H1 (cell line): ENCODE measurements around the gene AHSG. TPM values are rescaled to one million over a fixed set of nuclear protein-coding genes. Genes with fewer than 3 reads are reported as not detected.

ENCODE experiments used
- CTCF ChIA-PET: fragments of 300-600 bp; sonication (Branson Sonifier 250); formaldehyde crosslinking; loops from one replicate; lab custom pipeline; 2021; ENCODE audit not compliant: partially characterized antibody; lab: Charles Lee
- POLR2A ChIA-PET: fragments of 300-600 bp; sonication (Branson Sonifier 250); formaldehyde crosslinking; loops from one replicate; lab custom pipeline; 2021; ENCODE audit warnings: inconsistent platforms; ENCODE audit not compliant: partially characterized antibody; lab: Charles Lee
- DNase-seq, 2 experiments: peaks; one replicate each; pipeline versions ENCODE4 v3.0.0 to v3.0.0-alpha.2; 2010 to 2022; ENCODE audit warnings: low spot score in 2 of 2, low read depth in 1 of 2, mixed read lengths in 1 of 2
- FAIRE-seq: peaks from 2 replicates; lab custom pipeline; 2011; peaks lifted over from hg19 to GRCh38; lab: Jason Lieb, UNC
- H2AFZ ChIP-seq: 2 replicates; pipeline ENCODE4 v1.8.1; 2012; ENCODE audit warnings: low read length, inconsistent platforms
- H2AK5ac ChIP-seq: 2 replicates; pipeline ENCODE4 v1.6.1; 2013; ENCODE audit warnings: low read depth, low read length
- H2BK120ac ChIP-seq: replicated peaks from 2 replicates; pipeline ENCODE3; 2013; ENCODE audit warnings: low read depth, low read length, inconsistent platforms
- H2BK12ac ChIP-seq: 2 replicates; pipeline ENCODE4 v1.6.1; 2013; ENCODE audit warnings: low read depth, low read length
- H2BK15ac ChIP-seq: 2 replicates; pipeline ENCODE4 v1.6.1; 2013; ENCODE audit warnings: low read length
- H2BK20ac ChIP-seq: 2 replicates; pipeline ENCODE4 v1.6.1; 2013; ENCODE audit warnings: low read length
- H2BK5ac ChIP-seq: 2 replicates; pipeline ENCODE4 v1.6.1; 2013; ENCODE audit warnings: low read depth, low read length
- H3K14ac ChIP-seq: 2 replicates; pipeline ENCODE4 v1.6.1; 2013; ENCODE audit warnings: inconsistent platforms; ENCODE audit not compliant: insufficient read length
- H3K18ac ChIP-seq: 2 replicates; pipeline ENCODE4 v1.6.1; 2013; ENCODE audit warnings: low read length; ENCODE audit errors: extremely low read depth
- H3K23ac ChIP-seq: 2 replicates; pipeline ENCODE4 v1.6.1; 2013; ENCODE audit warnings: inconsistent platforms; ENCODE audit not compliant: insufficient read length
- H3K23me2 ChIP-seq: 2 replicates; pipeline ENCODE4 v1.6.1; 2013; ENCODE audit warnings: low read depth, low read length
- H3K27ac ChIP-seq: 2 replicates; pipeline ENCODE4 v1.6.1; 2011; ENCODE audit warnings: low read depth, low read length, inconsistent platforms
- H3K27me3 ChIP-seq, 4 experiments: replicated peaks in 1 of 4; 1 replicate in 1 of 4; 2 replicates in 3 of 4; pipeline versions ENCODE4 v1.6.1 to v1.8.1; 2011 to 2013; ENCODE audit warnings: low read length in 3 of 4, mild to moderate bottlenecking in 3 of 4, inconsistent platforms in 2 of 4, mixed read lengths in 2 of 4, moderate library complexity in 1 of 4; ENCODE audit not compliant: control insufficient read depth in 3 of 4, insufficient read depth in 3 of 4; ENCODE audit errors: extremely low read depth in 1 of 4
- H3K36me3 ChIP-seq, 4 experiments: 2 replicates each; pipeline versions ENCODE4 v1.6.1 to v1.8.1; 2011 to 2013; ENCODE audit warnings: mild to moderate bottlenecking in 4 of 4, low read length in 3 of 4, moderate library complexity in 2 of 4, control low read depth in 1 of 4, inconsistent platforms in 1 of 4; ENCODE audit not compliant: insufficient read depth in 4 of 4, control insufficient read depth in 2 of 4
- H3K4ac ChIP-seq: replicated peaks from 2 replicates; pipeline ENCODE3; 2013; ENCODE audit warnings: low read length, low read depth, mixed read lengths, inconsistent platforms; ENCODE audit not compliant: insufficient read length
- H3K4me1 ChIP-seq, 4 experiments: replicated peaks in 1 of 4; 1 replicate in 1 of 4; 2 replicates in 3 of 4; pipeline versions ENCODE4 v1.6.1 to v1.8.1; 2011 to 2013; ENCODE audit warnings: low read length in 3 of 4, inconsistent platforms in 2 of 4, mixed read lengths in 1 of 4; ENCODE audit not compliant: insufficient read depth in 4 of 4, control insufficient read depth in 3 of 4
- H3K4me2 ChIP-seq, 2 experiments: 2 replicates each; pipeline versions ENCODE4 v1.6.1 to v1.8.1; 2011 to 2013; ENCODE audit warnings: low read depth in 2 of 2, low read length in 2 of 2, control low read depth in 1 of 2, inconsistent platforms in 1 of 2, mild to moderate bottlenecking in 1 of 2; ENCODE audit not compliant: insufficient read depth in 1 of 2
- H3K4me3 ChIP-seq, 4 experiments: fragments of 200-600, 300-600 bp in 1 of 4; sonication (generic), shearing (Covaris generic), sonication (Bioruptor Twin) in 1 of 4; 2 replicates each; pipeline versions ENCODE4 v1.5.1 to v1.8.1; 2011 to 2016; ENCODE audit warnings: low read length in 4 of 4, low read depth in 3 of 4, control low read depth in 2 of 4, inconsistent platforms in 2 of 4, mild to moderate bottlenecking in 2 of 4, mixed read lengths in 1 of 4, moderate library complexity in 1 of 4; ENCODE audit not compliant: insufficient read depth in 2 of 4; ENCODE audit errors: extremely low read depth in 1 of 4
- H3K56ac ChIP-seq: replicated peaks from 2 replicates; pipeline ENCODE3; 2013; ENCODE audit warnings: low read depth, mild to moderate bottlenecking, mixed read lengths, low read length, inconsistent platforms; ENCODE audit not compliant: insufficient read length
- H3K79me1 ChIP-seq: 2 replicates; pipeline ENCODE4 v1.6.1; 2013; ENCODE audit warnings: low read depth, low read length, control low read depth
- H3K79me2 ChIP-seq, 2 experiments: 2 replicates each; pipeline versions ENCODE4 v1.6.1 to v1.8.1; 2012 to 2013; ENCODE audit warnings: low read length in 2 of 2, mild to moderate bottlenecking in 2 of 2, inconsistent platforms in 1 of 2; ENCODE audit not compliant: insufficient read depth in 2 of 2, control insufficient read depth in 1 of 2
- H3K9ac ChIP-seq, 4 experiments: replicated peaks in 1 of 4; 1 replicate in 1 of 4; 2 replicates in 3 of 4; pipeline versions ENCODE4 v1.6.1 to v1.8.1; 2011 to 2013; ENCODE audit warnings: low read depth in 3 of 4, low read length in 3 of 4, control low read depth in 2 of 4, mild to moderate bottlenecking in 2 of 4, moderate library complexity in 2 of 4, inconsistent platforms in 1 of 4; ENCODE audit errors: extremely low read depth in 1 of 4
- H3K9me3 ChIP-seq, 2 experiments: 2 replicates each; pipeline versions ENCODE4 v1.6.1 to v1.8.1; 2012 to 2013; ENCODE audit warnings: mild to moderate bottlenecking in 2 of 2, moderate library complexity in 2 of 2, control low read depth in 1 of 2, inconsistent platforms in 1 of 2, low read depth in 1 of 2, low read length in 1 of 2, mixed read lengths in 1 of 2; ENCODE audit not compliant: insufficient read depth in 2 of 2
- H4K20me1 ChIP-seq, 2 experiments: replicated peaks in 1 of 2; 2 replicates each; pipeline versions ENCODE3 to v1.8.1; 2011 to 2013; ENCODE audit warnings: inconsistent platforms in 2 of 2, low read length in 2 of 2, mild to moderate bottlenecking in 1 of 2; ENCODE audit not compliant: insufficient read depth in 2 of 2, control insufficient read depth in 1 of 2
- H4K5ac ChIP-seq: 2 replicates; pipeline ENCODE4 v1.6.1; 2013; ENCODE audit warnings: low read length, low read depth, mixed read lengths, inconsistent platforms; ENCODE audit not compliant: insufficient read length
- H4K8ac ChIP-seq: 2 replicates; pipeline ENCODE4 v1.8.0; 2013; ENCODE audit warnings: mild to moderate bottlenecking, moderate library complexity, low read length, inconsistent platforms; ENCODE audit not compliant: insufficient read depth; ENCODE audit errors: extremely low read depth
- H4K91ac ChIP-seq: replicated peaks from 2 replicates; pipeline ENCODE3; 2013; ENCODE audit warnings: low read length, mixed read lengths, inconsistent platforms; ENCODE audit not compliant: insufficient read length
- ATF2 ChIP-seq: IDR thresholded peaks from 2 replicates; pipeline ENCODE4 v1.6.1; 2012; ENCODE audit warnings: low read length, inconsistent platforms
- CBX8 ChIP-seq: fragments of 300-800, 300-1000 bp; sonication (generic); IDR thresholded peaks from 2 replicates; pipeline ENCODE4 v1.7.1; 2016; ENCODE audit warnings: low read depth, low read length, borderline replicate concordance
- EGR1 ChIP-seq: IDR thresholded peaks from 2 replicates; pipeline ENCODE4 v1.6.1; 2011; ENCODE audit warnings: low read depth, low read length, borderline replicate concordance
- KDM5A ChIP-seq: fragments of 200-600 bp; IDR thresholded peaks from 2 replicates; pipeline ENCODE4 v1.7.1; 2012; ENCODE audit warnings: mild to moderate bottlenecking, low read length, inconsistent platforms, mixed read lengths
- POLR2A ChIP-seq, 2 experiments: IDR thresholded peaks; 1 replicate in 1 of 2; 2 replicates in 1 of 2; pipeline ENCODE4 v1.6.1; 2011; ENCODE audit warnings: low read depth in 2 of 2, low read length in 2 of 2, mild to moderate bottlenecking in 2 of 2; ENCODE audit errors: control extremely low read depth in 1 of 2
- POU5F1 ChIP-seq: IDR thresholded peaks from 2 replicates; pipeline ENCODE4 v1.6.1; 2011; ENCODE audit warnings: low read depth, mild to moderate bottlenecking, low read length, moderate library complexity
- RAD21 ChIP-seq, 2 experiments: IDR thresholded peaks in 1 of 2; conservative IDR thresholded peaks in 1 of 2; 2 replicates each; pipeline ENCODE4 v1.6.1; 2011; ENCODE audit warnings: low read depth in 2 of 2, low read length in 2 of 2, improper control_type of control experiment in 1 of 2, inconsistent platforms in 1 of 2, mild to moderate bottlenecking in 1 of 2, moderate library complexity in 1 of 2
- RFX5 ChIP-seq: IDR thresholded peaks from 2 replicates; pipeline ENCODE4 v1.6.1; 2011; ENCODE audit warnings: low read depth, low read length, improper control_type of control experiment, borderline replicate concordance
- SP1 ChIP-seq: IDR thresholded peaks from 2 replicates; pipeline ENCODE4 v1.6.1; 2011; ENCODE audit warnings: low read depth, low read length
- SP2 ChIP-seq: IDR thresholded peaks from 2 replicates; pipeline ENCODE4 v1.6.1; 2012; ENCODE audit warnings: mild to moderate bottlenecking, low read length, inconsistent platforms
- ZNF274 ChIP-seq: IDR thresholded peaks from 2 replicates; pipeline ENCODE4 v1.7.0; 2012; ENCODE audit warnings: low read length, borderline replicate concordance; ENCODE audit errors: extremely low read depth
- WGBS, 2 experiments: shearing (Covaris generic) in 1 of 2; methylation state at CpG; one replicate each; pipeline versions ENCODE4 v1.1.6 to v1.1.7; 2013 to 2015; ENCODE audit warnings: low lambda C conversion rate in 2 of 2, mixed read lengths in 2 of 2, inconsistent platforms in 1 of 2, low coverage in 1 of 2, missing lambda C conversion rate in 1 of 2; ENCODE audit not compliant: insufficient replicate concordance in 2 of 2, insufficient coverage in 1 of 2, insufficient read length in 1 of 2; ENCODE audit errors: extremely low coverage in 1 of 2, missing lambda C conversion rate in 1 of 2; 5-methylcytosine and 5-hydroxymethylcytosine counted together
- polyA plus RNA-seq, 7 experiments: library from polyadenylated mRNA; depleted of rRNA in 3 of 7; stranded (reverse) in 5 of 7; unstranded in 2 of 7; fragments of >200 nt in 5 of 7; fragments of 200-250 nt in 2 of 7; gene quantifications; 1 replicate in 5 of 7; 2 replicates in 1 of 7; 4 replicates in 1 of 7; pipeline versions ENCODE4 v1.2.1 to v1.2.3, GENCODE V29; 2011 to 2013; ENCODE audit warnings: missing spikeins in 2 of 7, mixed read lengths in 2 of 7
- total RNA-seq: library from RNA; stranded (reverse); fragmentation: NEBNext Ultra II Directional; extraction: Animal tissue kit (Norgen Biotek cat#: 25700); gene quantifications from 2 replicates; pipeline ENCODE4 v1.2.1, GENCODE V29; 2021

Gene AHSG
- total and polyA plus RNA-seq, 2 of the 8 experiments (the other 6 are each of a cell fraction or from before 2014, with no cell fraction given), result 0.68 to 0.78 TPM

DNA sequence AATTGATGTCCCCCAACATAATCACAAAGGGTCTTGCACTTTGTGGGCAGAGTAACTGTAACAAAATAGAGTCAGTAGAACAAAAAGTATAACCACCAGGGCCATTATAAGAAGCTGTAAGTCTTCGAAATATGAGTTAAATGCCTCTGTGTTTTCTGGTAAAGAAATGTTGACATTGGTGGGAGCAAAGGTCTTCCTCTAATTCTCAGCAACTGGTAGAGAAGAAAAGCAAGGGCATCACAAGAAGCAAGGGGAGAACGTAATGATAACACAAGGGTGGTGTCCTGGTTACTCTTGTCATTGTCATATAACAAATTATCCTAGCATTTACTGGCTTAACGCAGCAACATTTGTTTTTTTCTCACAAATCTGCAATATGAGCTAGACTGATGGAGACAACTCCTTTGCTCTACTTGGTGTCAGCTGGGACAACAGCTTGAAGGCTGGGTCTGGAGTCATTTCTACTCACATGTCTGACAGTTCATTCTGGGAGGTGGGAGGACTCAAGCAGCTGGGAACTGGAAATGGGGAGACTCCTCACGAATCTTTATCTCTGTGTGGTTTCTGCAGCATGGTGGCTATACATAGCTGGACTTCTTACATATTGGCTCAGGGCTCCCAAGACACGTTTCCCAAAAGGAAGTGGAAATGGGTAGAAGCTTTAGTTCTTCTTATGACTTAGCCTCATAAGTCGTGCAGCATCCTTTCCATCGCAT, 22.1 kb upstream of the AHSG start:
- H3K36me3 ChIP-seq, result peaks cover 0 to 2% (median under 1%) of the 10 kb centered on the region in 4 experiments; a peak in 2 of 8 replicates
- H3K4ac ChIP-seq, result no peak overlapping the region
- H2AFZ ChIP-seq, result no peak overlapping the region
- WGBS, 2 experiments, result 88% methylated on average over 7 of the region's 7 CpGs; no CpG with 5 or more reads in 1 of the 2 experiments
- no peak overlapping the region for H3K9ac ChIP-seq
- H2AK5ac ChIP-seq, result no peak overlapping the region
- H2BK120ac ChIP-seq, result no peak overlapping the region
- no peaks in the 10 kb centered on the region for H3K4me1 ChIP-seq
- FAIRE-seq (no peak), DNase-seq (no peak)
- H2BK5ac ChIP-seq, result no peak overlapping the region
- no peak overlapping the region for H4K5ac ChIP-seq
- no peak overlapping the region for H2BK20ac ChIP-seq
- H3K4me3 ChIP-seq, result no peak overlapping the region
- no peak overlapping the region for H4K91ac ChIP-seq
- no peak overlapping the region for H3K18ac ChIP-seq
- no peaks in the 10 kb centered on the region for H3K27me3 ChIP-seq
- no peak overlapping the region for H2BK12ac ChIP-seq
- no peak overlapping the region for H3K4me2 ChIP-seq
- H3K79me1 ChIP-seq, result no peaks in the 10 kb centered on the region; the same call in 1 of the 2 replicates
- H3K79me2 ChIP-seq, result no peaks in the 10 kb centered on the region
- no peaks in the 10 kb centered on the region for H3K9me3 ChIP-seq
- H3K23me2 ChIP-seq, result no peaks in the 10 kb centered on the region
- ChIA-PET CTCF (interaction anchor here (0.7 to 23.7 kb wide), 11 partner anchors 8 to 231 kb away, joined by 3 to 333 read pairs (median 4); partner anchors contain the start of genes AHSG and EIF4A2), POLR2A (interaction anchor here (0.8 to 10.2 kb wide), 3 partner anchors 20 to 200 kb away, joined by 3 to 85 read pairs (median 6); partner anchors contain the start of genes DNAJB11 and EIF4A2)
- H3K56ac ChIP-seq, result no peak overlapping the region
- H4K20me1 ChIP-seq, result no peaks in the 10 kb centered on the region
- no peak overlapping the region for H2BK15ac ChIP-seq
- H3K23ac ChIP-seq, result no peak overlapping the region
- no peak overlapping the region for H3K14ac ChIP-seq
- no peak overlapping the region for H3K27ac ChIP-seq
- no peak overlapping the region for H4K8ac ChIP-seq
- no peak for TF ChIP-seq POLR2A (IDR thresholded peaks at IDR 0.05; ENCODE audit: control extremely low read depth in 1 of 2, low read depth in 2 of 2, low read length in 2 of 2)
- no peak for TF ChIP-seq EGR1
- no peak for TF ChIP-seq ATF2
- no peak for TF ChIP-seq RAD21 (IDR thresholded peaks at IDR 0.05 in 1 of 2, conservative IDR thresholded peaks at IDR 0.05 in 1 of 2; ENCODE audit: low read depth in 2 of 2, low read length in 2 of 2)
- TF ChIP-seq CBX8, result no peak
- TF ChIP-seq POU5F1, result no peak
- TF ChIP-seq RFX5, result no peak
- no peak for TF ChIP-seq SP1
- no peak for TF ChIP-seq ZNF274
- TF ChIP-seq KDM5A, result no peak
- no peak for TF ChIP-seq SP2
